HG03175 (cell line): ENCODE measurements around the gene ANKRD63.
A peak's percentile ranks its signal among the peaks of the same experiment; 100 is the strongest.

ENCODE experiments used
- ATAC-seq: cut with Tn5 transposase; IDR thresholded peaks from one replicate; pipeline ENCODE4 v1.9.1; 2021; ENCODE audit warnings: mild to moderate bottlenecking, moderate library complexity; ENCODE audit not compliant: unreplicated experiment

Gene ANKRD63

DNA sequence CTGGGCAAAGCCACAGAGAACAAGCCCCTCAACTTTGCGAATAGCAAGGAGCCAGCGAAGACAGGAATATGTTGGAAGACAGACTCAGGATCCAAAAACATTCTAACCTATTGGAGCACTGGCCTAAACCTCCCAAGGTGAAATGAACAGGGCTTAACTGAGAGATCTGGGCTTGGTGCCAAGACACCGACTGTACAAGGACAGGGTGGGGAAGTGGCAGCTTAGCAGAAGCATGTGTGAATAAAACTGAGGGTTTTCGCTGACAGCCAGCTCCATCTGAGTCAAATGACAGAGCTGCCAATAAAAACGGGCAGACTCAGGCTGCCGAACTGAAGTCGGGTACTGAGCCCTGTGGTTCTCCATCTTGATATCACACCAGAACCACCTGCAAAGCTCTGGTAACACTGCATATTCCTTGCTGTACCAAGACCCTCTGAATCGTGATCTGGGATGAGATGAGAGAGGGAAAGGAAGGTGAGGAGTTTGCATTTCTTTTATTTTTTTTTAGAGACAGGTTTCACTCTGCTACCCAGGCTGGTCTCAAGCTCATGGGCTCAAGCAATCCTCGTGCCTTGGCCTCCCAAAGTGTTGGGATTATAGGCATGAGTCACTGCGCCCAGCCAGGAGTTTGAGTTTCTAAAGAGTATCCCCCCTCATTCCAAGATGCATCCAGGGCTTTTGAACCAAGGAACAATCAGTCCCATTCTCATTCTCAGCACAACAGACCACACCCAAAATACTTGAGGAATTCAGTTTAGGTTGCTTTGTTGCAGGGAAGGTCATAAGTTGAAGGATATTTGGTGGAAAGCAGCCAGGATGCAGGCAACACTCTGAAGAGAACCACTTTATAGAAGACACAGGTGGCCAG, 30.9 kb upstream of the ANKRD63 start:
- ATAC-seq = no peak

- ATAC-seq = no peak
These were observed 29.7 kb upstream of the ANKRD63 start for GRCh38 chr15:40312370-40313158.

GRCh38 chr15:40310993-40311392, 28.1 kb upstream of the ANKRD63 start:
- no peak for ATAC-seq

GRCh38 chr15:40310001-40310959, 27.4 kb upstream of the ANKRD63 start:
- ATAC-seq = no peak

DNA sequence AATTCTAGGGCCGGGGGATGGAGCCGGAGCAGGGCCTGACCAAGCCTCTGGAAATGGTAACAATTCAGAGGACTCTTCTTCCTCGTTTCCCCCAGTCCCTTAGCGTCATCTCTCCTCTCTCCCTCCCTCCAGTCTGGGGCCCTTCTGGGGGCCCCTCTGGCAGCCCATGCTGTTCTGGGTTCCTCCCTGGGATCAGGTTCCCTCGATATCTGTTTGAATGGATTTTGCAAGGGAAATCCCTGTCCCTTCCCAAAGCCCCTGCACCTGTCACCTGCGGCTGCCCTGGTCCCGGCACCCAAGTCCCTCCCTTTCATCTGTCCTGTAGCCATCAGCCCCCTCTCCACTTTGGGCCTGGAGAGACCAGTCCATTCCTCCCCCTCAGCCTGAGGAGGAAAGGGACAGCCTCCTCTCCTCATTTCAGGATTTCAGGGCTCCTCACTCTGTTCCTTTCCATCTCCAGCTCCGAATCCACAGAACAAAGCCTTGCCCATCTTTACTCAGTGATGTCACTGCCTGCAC, 26.5 kb upstream of the ANKRD63 start:
- ATAC-seq = no peak

GRCh38 chr15:40307421-40308211, 24.8 kb upstream of the ANKRD63 start, which contains the start of gene PLCB2:
TSS of gene PLCB2 (minus strand) at chr15:40307935. CDS start at chr15:40307672, 263 bp downstream.
- ATAC-seq = peak; percentile 64

GRCh38 chr15:40306908-40307307, 24.0 kb upstream of the ANKRD63 start:
- no peak for ATAC-seq

DNA sequence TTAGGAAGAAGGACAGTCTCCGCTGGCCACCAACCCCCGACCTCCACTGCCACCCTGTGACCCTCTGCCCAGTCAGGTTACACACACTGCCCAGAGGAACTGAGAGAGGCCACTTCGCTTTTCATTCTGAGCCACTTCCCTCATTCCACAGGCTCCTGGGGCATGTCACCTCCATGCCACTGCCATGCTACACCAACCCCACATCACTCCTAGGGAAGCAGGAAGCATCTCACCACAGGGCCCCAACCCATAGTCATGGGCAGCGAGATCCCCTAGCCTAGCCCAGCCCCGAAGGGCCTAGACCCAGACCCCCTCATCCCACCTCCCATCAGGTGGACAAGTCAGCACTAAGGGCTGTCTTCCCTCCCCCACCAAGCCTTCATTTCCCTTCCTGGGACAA, 23.5 kb upstream of the ANKRD63 start:
- no peak for ATAC-seq

GRCh38 chr15:40305281-40305680, 22.4 kb upstream of the ANKRD63 start:
- no peak for ATAC-seq

DNA sequence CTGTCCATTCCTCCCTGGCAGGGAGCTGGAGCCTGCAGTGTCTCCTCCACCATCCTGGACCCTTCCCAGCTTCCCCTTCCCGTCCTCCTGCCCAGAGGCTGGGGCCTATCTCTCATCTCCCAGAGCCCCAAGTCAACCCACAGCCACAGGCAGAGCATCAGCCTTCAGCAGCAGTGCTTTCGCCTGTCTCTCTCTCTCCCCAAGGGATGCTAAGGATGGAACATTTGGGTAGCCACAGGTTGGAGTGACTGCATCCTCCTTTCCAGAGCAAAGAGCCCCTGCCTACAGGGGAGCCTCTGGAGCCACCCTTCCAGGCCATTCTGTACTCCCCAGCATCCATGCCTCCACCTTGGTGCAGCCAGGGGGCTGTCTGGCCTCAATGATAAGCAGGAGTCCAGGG, 20.7 kb upstream of the ANKRD63 start:
- ATAC-seq = no peak

DNA sequence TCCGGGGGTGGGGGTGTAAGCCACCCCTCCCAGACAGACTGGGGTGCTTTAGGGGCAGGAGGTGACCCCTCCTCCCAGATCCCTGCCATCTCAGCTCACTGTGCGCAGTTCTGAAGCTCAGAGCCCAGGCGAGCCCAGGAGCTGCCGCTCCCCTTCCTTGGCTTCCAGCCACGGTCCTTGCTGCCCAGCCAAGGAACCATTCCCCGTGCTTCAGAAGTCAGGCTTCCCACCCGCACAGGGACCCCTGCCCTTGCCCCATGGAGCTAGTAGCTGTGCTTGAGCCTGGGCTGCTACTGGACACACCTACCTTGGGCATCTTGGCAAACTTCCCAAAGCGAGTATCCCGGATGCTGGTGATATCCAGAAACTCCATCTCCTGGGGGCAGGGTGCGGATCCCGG, 20.1 kb upstream of the ANKRD63 start:
- ATAC-seq = no peak

DNA sequence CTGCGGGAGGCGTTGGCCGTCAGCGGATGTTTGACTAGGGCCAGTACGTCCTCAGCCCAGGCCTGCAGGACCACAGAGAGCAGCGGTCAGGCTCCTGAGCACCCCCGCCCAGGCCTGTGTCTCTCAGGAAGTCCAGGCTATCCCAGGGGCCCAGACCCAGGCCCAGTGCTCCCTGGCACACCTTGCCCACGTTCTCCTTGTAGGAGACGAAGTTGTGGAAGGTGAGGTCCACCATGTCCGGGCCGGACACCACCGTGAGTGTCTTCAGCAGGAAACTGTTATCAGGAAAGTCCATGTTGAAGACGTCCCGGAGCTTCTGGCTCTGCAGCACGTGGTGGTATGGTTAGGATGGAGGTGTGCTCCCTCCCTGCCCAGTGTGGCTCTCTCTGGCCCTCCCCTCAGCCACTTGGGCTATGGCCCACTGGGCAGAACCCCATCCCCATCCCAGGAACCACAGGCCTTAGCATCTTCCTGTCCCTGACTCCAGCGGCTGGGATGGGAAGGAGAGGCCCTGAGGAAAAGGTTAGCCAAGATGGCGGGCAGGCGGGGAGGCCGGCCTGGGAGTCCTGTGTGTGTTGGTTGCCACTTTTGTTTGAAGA, 19.5 kb upstream of the ANKRD63 start:
- no peak for ATAC-seq

DNA sequence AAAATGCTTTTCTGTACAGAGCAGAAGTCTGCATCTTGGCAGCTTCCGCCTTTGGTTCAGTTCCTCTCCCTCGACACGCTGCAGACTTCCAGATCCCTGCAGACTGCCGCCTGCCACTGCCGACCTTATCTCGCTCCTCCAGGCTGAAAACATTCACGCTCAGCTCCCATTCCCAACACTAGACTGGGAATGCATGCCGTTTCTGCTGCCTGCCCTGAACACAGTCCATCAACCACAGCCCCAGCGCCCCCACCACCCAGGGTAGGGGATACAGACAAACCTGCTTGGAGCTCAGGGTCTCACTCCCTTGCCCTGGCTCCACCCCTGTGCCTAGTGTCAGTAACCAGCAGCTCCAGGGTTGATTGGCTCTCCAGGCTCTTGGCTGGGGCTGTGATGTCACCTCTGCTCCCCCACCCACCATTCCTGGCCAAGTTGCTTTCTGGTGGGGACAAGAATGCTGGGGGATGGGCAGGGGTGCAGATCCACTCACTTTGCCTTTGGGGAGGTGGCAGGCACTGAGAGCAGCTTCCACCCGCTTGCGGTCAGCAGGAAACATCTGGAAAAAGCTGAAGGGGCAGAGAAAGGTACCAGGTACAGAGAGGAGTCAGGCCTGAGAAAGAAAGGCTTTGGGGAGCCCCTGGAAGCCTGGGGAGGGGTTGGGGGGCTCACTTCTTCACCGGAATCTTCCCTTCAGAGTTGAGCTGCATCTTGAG, 18.8 kb upstream of the ANKRD63 start:
- ATAC-seq = no peak

DNA sequence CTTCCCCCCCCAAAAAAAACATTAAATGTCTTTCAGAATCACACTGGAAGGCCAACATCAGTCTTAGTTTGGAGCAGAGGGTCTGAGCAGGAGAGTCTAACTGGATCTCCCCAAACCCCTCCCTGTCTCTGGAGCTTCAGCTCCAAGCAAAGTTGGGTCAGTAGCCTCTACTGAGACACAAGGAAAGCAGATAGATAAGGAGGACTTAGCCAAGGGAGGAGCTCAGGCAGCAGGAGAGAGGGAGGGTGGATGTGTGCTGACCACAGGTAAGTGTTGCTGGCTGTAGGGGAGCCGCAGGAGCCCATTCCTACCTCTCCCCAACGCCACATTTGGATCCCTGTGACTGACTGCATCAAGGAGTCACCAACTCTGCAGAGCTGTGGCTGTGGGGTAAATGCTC, 17.9 kb upstream of the ANKRD63 start:
- no peak for ATAC-seq

GRCh38 chr15:40300367-40300766, 17.5 kb upstream of the ANKRD63 start:
- ATAC-seq = no peak

DNA sequence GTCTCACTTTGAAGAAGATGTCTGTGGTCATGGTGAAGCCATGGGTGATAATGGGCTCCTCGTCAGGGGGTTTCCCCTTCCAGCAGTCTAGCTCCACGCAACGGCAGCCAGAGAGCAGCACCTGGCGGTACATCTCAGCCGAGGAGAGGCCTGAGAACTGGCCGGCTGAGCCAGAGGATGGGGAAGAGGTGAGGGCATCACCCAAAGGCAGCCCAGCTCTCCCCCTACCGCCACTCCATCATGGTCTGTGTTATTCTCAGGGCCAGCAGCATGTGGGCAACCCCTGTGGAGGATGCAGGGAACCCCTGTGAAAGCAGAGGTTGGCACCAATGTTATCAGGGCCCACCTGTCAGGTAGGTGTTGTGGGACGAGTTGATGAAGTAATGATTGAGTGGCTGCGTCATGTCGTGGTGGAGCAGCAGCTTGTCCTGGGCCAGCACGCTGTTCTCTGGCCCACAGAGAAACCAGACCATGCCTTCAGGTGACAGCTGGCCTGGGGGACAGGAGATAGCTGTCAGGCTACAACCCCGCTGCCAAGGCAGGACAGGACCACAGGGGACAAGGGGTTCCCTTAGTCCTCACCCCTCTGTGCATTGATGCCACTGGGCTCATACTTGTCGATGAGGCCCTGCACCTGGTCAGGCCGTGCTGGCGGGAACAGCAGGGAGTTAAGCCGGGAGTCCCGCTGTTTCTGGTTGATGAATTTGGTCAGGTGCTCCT, 15.5 kb upstream of the ANKRD63 start:
- ATAC-seq = no peak

GRCh38 chr15:40297356-40297755, 14.5 kb upstream of the ANKRD63 start:
- ATAC-seq = no peak

DNA sequence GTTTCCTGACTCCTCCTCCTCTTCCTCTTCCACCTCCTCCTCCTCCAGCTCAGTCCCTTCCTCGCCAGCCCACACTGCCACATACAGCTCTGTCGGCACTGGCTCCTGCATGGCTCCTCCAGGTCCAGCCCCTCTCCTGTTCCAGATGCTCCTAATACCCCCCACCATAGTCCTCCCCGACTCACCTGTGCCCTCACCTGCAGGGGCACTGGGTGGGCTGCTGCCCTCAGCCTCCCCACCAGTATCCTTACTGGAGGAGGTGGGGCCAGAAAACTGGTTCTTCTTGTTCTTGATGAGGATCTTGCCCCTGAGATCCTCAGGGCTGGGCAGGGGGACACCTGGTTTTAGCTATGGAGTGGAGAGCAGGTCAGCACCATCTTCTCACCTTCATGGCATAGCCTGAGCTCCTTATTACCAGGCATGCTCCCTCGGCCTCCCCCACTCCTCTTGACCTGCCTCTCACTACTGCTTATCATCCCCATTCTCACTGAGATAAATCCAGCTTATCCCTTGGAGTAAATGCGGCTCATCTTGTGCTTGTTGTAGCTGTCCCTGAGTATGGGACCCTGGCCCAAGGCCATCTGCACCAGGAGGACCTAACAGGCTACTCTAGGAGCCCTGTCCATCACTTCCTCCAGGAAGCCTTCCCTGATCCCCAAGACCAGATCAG, 13.8 kb upstream of the ANKRD63 start:
- no peak for ATAC-seq
